BJ (cell line): ENCODE data around the gene ENPEP. TPM values are rescaled to one million over a fixed set of nuclear protein-coding genes. Genes with fewer than 3 reads are reported as not detected.

Experiments
- CTCF ChIA-PET: fragments of 350-600 bp; formaldehyde crosslinking; extraction: SDS; loops from one replicate; lab custom pipeline; 2021; ENCODE audit warnings: antibody characterized with exemption, inconsistent platforms; lab: Yijun Ruan, JAX
- POLR2A ChIA-PET: fragments of 300-600 bp; sonication (Branson Sonifier 250); formaldehyde crosslinking; extraction: SDS; loops from one replicate; lab custom pipeline; 2021; ENCODE audit warnings: antibody characterized with exemption; lab: Charles Lee
- DNase-seq: peaks from one replicate; pipeline ENCODE4 v3.0.0-alpha.2; 2011; ENCODE audit warnings: low read depth
- H3K27me3 ChIP-seq: 2 replicates; pipeline ENCODE4 v1.6.0; 2011; ENCODE audit warnings: low read length; ENCODE audit not compliant: control insufficient read depth, insufficient read depth
- H3K36me3 ChIP-seq: 2 replicates; pipeline ENCODE4 v1.5.1; 2011; ENCODE audit warnings: low read length; ENCODE audit not compliant: control insufficient read depth, insufficient read depth
- H3K4me3 ChIP-seq: 2 replicates; pipeline ENCODE4 v1.5.1; 2011; ENCODE audit warnings: low read depth, mild to moderate bottlenecking, control low read depth, low read length
- CTCF ChIP-seq: IDR thresholded peaks from 2 replicates; pipeline ENCODE4 v1.5.1; 2011; ENCODE audit warnings: low read depth, mild to moderate bottlenecking, control low read depth, inconsistent platforms, low read length, moderate library complexity; ENCODE audit not compliant: insufficient read depth
- polyA plus RNA-seq: library from polyadenylated mRNA; depleted of rRNA; stranded (reverse); fragments of >200 nt; gene quantifications from 2 replicates; pipeline ENCODE4 v1.2.3, GENCODE V29; 2011; rRNA removed
- small RNA-seq: library from RNA; depleted of rRNA; stranded (forward); fragments of <200 nt; gene quantifications from one replicate; pipeline ENCODE3, GENCODE V24; 2012; ENCODE audit warnings: low replicate concordance, low read depth; ENCODE audit not compliant: insufficient read length

ENPEP gene
- polyA plus RNA-seq, 1 experiment, result 0.40 TPM

GRCh38 chr4:110611968-110612447 is 136.1 kb downstream of the ENPEP start:
- Histone ChIP-seq H3K4me3 (no peak overlapping the region), H3K27me3 (peaks cover 47% of the 10 kb centered on the region), H3K36me3 (no peaks in the 10 kb centered on the region)
- no peak for DNase-seq
- TF ChIP-seq CTCF, result no peak
- ChIA-PET CTCF (interaction anchor here (1.1 kb wide), 1 partner anchor 26 kb away, joined by 3 read pairs; no protein-coding TSS in a partner anchor), POLR2A (no interaction called here)

- Histone ChIP-seq H3K36me3 (no peaks in the 10 kb centered on the region), H3K27me3 (peaks cover 47% of the 10 kb centered on the region), H3K4me3 (no peak overlapping the region)
- no peak for DNase-seq
- CTCF ChIA-PET, result interaction anchor here (1.1 kb wide), 1 partner anchor 26 kb away, joined by 3 read pairs; no protein-coding TSS in a partner anchor
- POLR2A ChIA-PET, result no interaction called here
- no peak for TF ChIP-seq CTCF
These were observed 136.8 kb downstream of the ENPEP start for GRCh38 chr4:110612631-110613269.

GRCh38 chr4:110613745-110614144 is 137.8 kb downstream of the ENPEP start:
- H3K27me3 ChIP-seq, result peaks cover 53% of the 10 kb centered on the region
- CTCF ChIA-PET, result no interaction called here
- no peaks in the 10 kb centered on the region for H3K36me3 ChIP-seq
- POLR2A ChIA-PET, result no interaction called here
- no peak for TF ChIP-seq CTCF
- no peak for DNase-seq
- H3K4me3 ChIP-seq, result no peak overlapping the region

GRCh38 chr4:110614173-110614963 is 138.4 kb downstream of the ENPEP start:
- POLR2A ChIA-PET, result no interaction called here
- H3K36me3 ChIP-seq, result no peaks in the 10 kb centered on the region
- peaks cover 53% of the 10 kb centered on the region for H3K27me3 ChIP-seq
- H3K4me3 ChIP-seq, result no peak overlapping the region
- no peak for TF ChIP-seq CTCF
- no peak for DNase-seq
- CTCF ChIA-PET, result interaction anchor here (1.1 kb wide), 1 partner anchor 28 kb away, joined by 3 read pairs; no protein-coding TSS in a partner anchor

Small RNA genes lying within 50 kb of the gene (small RNA-seq; reads per million reads assigned to genes)
- gene RF00494, result not detected

Other genes with a start within 250 kb of the ENPEP start
- 0.56 and 1.1 TPM in 2 replicates for gene PITX2, start 146.9 kb downstream of the ENPEP start, polyA plus RNA-seq